ENCODE results near the gene GINM1. TPM values are rescaled to one million over a fixed set of nuclear protein-coding genes. Genes with fewer than 3 reads are reported as not detected.

Gene GINM1
- total RNA-seq, 4 donors from 2014 or later: 16.8 to 43.5 (median 28.2) TPM

GRCh38 chr6:149593408-149593807 lies 27.2 kb downstream of the GINM1 start:
- Histone ChIP-seq H3K36me3 (peaks cover 0 to 100% (median 16%) of the 10 kb centered on the region in 3 donors), H3K4me3 (no peak overlapping the region), H3K27ac (no peak overlapping the region), H3K27me3 (no peaks in the 10 kb centered on the region), H3K4me1 (no peaks in the 10 kb centered on the region), H3K9me3 (no peaks in the 10 kb centered on the region)
- intact Hi-C loops (cut with DNase I): no loop called here
- TF ChIP-seq CTCF (IDR thresholded peaks at IDR 0.05) (no peak), POLR2A (IDR thresholded peaks at IDR 0.05) (no peak)
- 96 to 100% methylated on average over 1 of the region's 1 CpG for WGBS, 2 donors
- DNase-seq: no peak

GRCh38 chr6:149600508-149600907 lies 34.3 kb downstream of the GINM1 start:
- Histone ChIP-seq H3K27ac (no peak overlapping the region), H3K36me3 (peaks cover 0 to 86% (median 0%) of the 10 kb centered on the region in 3 donors), H3K4me3 (no peak overlapping the region), H3K27me3 (no peaks in the 10 kb centered on the region), H3K4me1 (no peaks in the 10 kb centered on the region), H3K9me3 (no peaks in the 10 kb centered on the region)
- TF ChIP-seq CTCF (IDR thresholded peaks at IDR 0.05): no peak
- TF ChIP-seq POLR2A (IDR thresholded peaks at IDR 0.05): no peak
- intact Hi-C loops (cut with DNase I): no loop called here
- no peak for DNase-seq
- WGBS, 2 donors: 92 to 100% methylated on average over 3 to 4 of the region's 4 CpGs

GRCh38 chr6:149608381-149608982 lies 42.3 kb downstream of the GINM1 start:
- H3K4me3 ChIP-seq: no peak overlapping the region
- no peak overlapping the region for H3K27ac ChIP-seq
- no peak for TF ChIP-seq POLR2A (IDR thresholded peaks at IDR 0.05)
- no peak for TF ChIP-seq CTCF (IDR thresholded peaks at IDR 0.05)
- DNase-seq: no peak
- WGBS, 2 donors: 61 to 100% methylated on average over 1 to 5 of the region's 7 CpGs
- peaks cover 0 to 17% (median 0%) of the 10 kb centered on the region in 3 donors for H3K36me3 ChIP-seq
- intact Hi-C loops (cut with DNase I): no loop called here
- no peaks in the 10 kb centered on the region for H3K9me3 ChIP-seq
- H3K4me1 ChIP-seq: peaks cover 0 to 16% (median 0%) of the 10 kb centered on the region in 3 donors
- no peaks in the 10 kb centered on the region for H3K27me3 ChIP-seq

GRCh38 chr6:149614337-149614736 lies 48.2 kb downstream of the GINM1 start:
- Histone ChIP-seq H3K36me3 (peaks cover 0 to 41% (median 0%) of the 10 kb centered on the region in 3 donors), H3K4me1 (peaks cover 4 to 18% (median 6%) of the 10 kb centered on the region in 3 donors), H3K27me3 (no peaks in the 10 kb centered on the region), H3K27ac (peak overlapping the region in 1 of 4 donors; percentile 33), H3K4me3 (no peak overlapping the region), H3K9me3 (no peaks in the 10 kb centered on the region)
- intact Hi-C loops (cut with DNase I): no loop called here
- no peak for DNase-seq
- 31 to 65% methylated on average over 4 of the region's 4 CpGs for WGBS, 2 donors
- no peak for TF ChIP-seq CTCF (IDR thresholded peaks at IDR 0.05)
- no peak for TF ChIP-seq POLR2A (IDR thresholded peaks at IDR 0.05)

GRCh38 chr6:149615805-149616204 lies 49.6 kb downstream of the GINM1 start:
- H3K36me3 ChIP-seq: peaks cover 0 to 56% (median 0%) of the 10 kb centered on the region in 3 donors
- 58 to 77% methylated on average over 5 of the region's 5 CpGs for WGBS, 2 donors
- no peaks in the 10 kb centered on the region for H3K27me3 ChIP-seq
- no peak for TF ChIP-seq CTCF (IDR thresholded peaks at IDR 0.05)
- TF ChIP-seq POLR2A (IDR thresholded peaks at IDR 0.05): no peak
- intact Hi-C loops (cut with DNase I): no loop called here
- no peak for DNase-seq
- H3K4me3 ChIP-seq: no peak overlapping the region
- H3K4me1 ChIP-seq: peaks cover 4 to 16% (median 6%) of the 10 kb centered on the region in 3 donors
- H3K9me3 ChIP-seq: no peaks in the 10 kb centered on the region
- no peak overlapping the region for H3K27ac ChIP-seq

Measured in esophagus squamous epithelium (tissue), 5 donors.